Ovary (tissue), 9 donors: ENCODE data around the gene TMEM109. TPM values are rescaled to one million over a fixed set of nuclear protein-coding genes. Genes with fewer than 3 reads are reported as not detected.

ENCODE experiments used
- DNase-seq, 5 donors: peaks; one replicate each; pipeline ENCODE4 v3.0.0-alpha.2; 2019 to 2020
- H3K27ac ChIP-seq, 2 donors: fragments of 200-600 bp; one replicate each; pipeline versions ENCODE4 v1.5.1 to v1.8.0; 2019 to 2022
- H3K27me3 ChIP-seq: fragments of 200-600 bp; one replicate; pipeline ENCODE4 v1.8.0; 2022
- H3K36me3 ChIP-seq: fragments of 200-600 bp; sonication (generic); one replicate; pipeline ENCODE4 v1.5.1; 2019
- H3K4me1 ChIP-seq: one replicate; pipeline ENCODE4 v1.8.1; 2013; ENCODE audit warnings: mild to moderate bottlenecking, moderate library complexity; ENCODE audit not compliant: insufficient read depth
- H3K4me3 ChIP-seq: fragments of 200-600 bp; sonication (generic); one replicate; pipeline ENCODE4 v1.5.1; 2017
- H3K9me3 ChIP-seq, 2 donors: fragments of 200-600 bp in 1 of 2; sonication (generic) in 1 of 2; one replicate each; pipeline versions ENCODE4 v1.5.1 to v1.8.1; 2013 to 2019; ENCODE audit warnings: mild to moderate bottlenecking in 1 of 2, moderate library complexity in 1 of 2
- EP300 ChIP-seq: sonication (generic); formaldehyde crosslinking; IDR thresholded peaks from one replicate; pipeline ENCODE4 v1.6.1; 2017; ENCODE audit warnings: antibody characterized with exemption
- POLR2A ChIP-seq: fragments of 450-650 bp; IDR thresholded peaks from one replicate; pipeline ENCODE4 v1.6.1; 2017; ENCODE audit warnings: antibody characterized with exemption, mild to moderate bottlenecking, moderate library complexity
- WGBS, 3 donors: extraction: QIAGEN DNeasy Blood & Tissue Kit in 1 of 3; methylation state at CpG; one replicate each; pipeline versions ENCODE4 v1.1.5 to v1.1.7; 2013 to 2017; 5-methylcytosine and 5-hydroxymethylcytosine counted together
- intact Hi-C, 4 donors: fragments of 100-400 bp; cut with DNase I; formaldehyde crosslinking; loops; one replicate each; pipeline versions ENCODE4 v1.11.0 to v1.15.1; 2022 to 2023
- polyA plus RNA-seq, 2 donors: library from polyadenylated mRNA; stranded (reverse); fragments of 200-250 nt in 1 of 2; fragments of 350-450 nt in 1 of 2; fragmentation: Illumina TruSeq in 1 of 2; extraction: RNeasy Lipid Tissue Mini Kit (QIAGEN cat#74804) in 1 of 2; gene quantifications; one replicate each; pipeline ENCODE4 v1.2.3, GENCODE V29; 2013 to 2014
- total RNA-seq, 7 donors: library from RNA; depleted of rRNA in 2 of 7; stranded (reverse); fragments of >200 nt in 2 of 7; fragmentation: NEBNext Ultra II Directional in 3 of 7; extraction: Animal tissue kit (Norgen Biotek cat#: 25700) in 3 of 7; gene quantifications; one replicate each; pipeline versions ENCODE4 v1.1.0 to v1.2.4, GENCODE V29; 2016 to 2023
- TF ChIP-seq, protein P1 (sequence below), 3 donors: fragments of 450-650 bp in 2 of 3; fragments of 200-600 bp in 1 of 3; IDR thresholded peaks; one replicate each; pipeline versions ENCODE4 v1.5.1 to v1.8.0; 2016 to 2022; ENCODE audit warnings: antibody characterized with exemption in 3 of 3, mild to moderate bottlenecking in 1 of 3
- donor health status: DM: no; HTN: no; CAD: no; lungs with moderate emphysema.
- donor health status: DM: no; HTN: no; CAD: no.
- donor health status: Bipolar disorder and iron deficiency.
- donor health status: DM: yes; HTN: yes; CAD: no.
- donor health status: DM: no; HTN: no; CAD: no.
- donor health status: DM: yes; HTN: yes; CAD: no.

The TMEM109 gene
- total and polyA plus RNA-seq, 9 donors, result 88.7 to 145 (median 121) TPM

DNA sequence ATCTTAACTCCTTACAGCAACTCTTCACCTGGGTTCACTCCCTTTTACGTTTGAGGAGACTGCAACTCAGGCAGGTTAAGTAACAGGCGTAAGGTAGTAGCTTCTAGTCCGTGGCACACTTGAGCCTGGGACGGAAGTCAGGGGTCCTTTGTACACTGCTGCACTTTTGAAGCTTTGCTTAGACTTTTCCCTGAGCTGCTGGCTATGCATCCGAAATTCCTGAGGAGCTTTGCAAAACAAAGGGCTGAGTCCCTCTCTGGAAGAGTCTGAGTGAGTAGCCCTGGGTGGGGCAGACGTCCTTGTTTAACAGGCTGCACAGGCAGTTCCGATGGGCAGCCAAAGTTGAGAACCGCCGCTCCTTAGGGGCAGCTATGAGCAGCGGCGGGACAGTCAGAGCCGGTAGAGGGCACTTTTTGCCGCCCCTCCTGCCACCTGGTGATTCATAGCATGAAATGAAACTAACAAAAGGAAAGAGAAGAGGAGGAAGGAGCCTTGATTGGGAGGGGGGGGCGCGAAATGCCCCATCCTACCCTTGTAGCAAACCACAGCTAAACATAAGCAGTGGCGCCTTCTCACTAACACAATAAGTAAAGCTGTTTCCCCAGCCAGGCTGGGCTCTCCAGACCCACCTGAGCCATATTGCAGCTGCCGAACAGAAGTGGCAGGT, 1.4 kb downstream of the TMEM109 start:
- Histone ChIP-seq H3K27ac (peak overlapping the region; percentile 54 to 55), H3K9me3 (no peaks in the 10 kb centered on the region), H3K27me3 (no peaks in the 10 kb centered on the region), H3K4me3 (peak overlapping the region; percentile 50), H3K4me1 (peaks cover 3% of the 10 kb centered on the region), H3K36me3 (no peaks in the 10 kb centered on the region)
- peak; percentile 55 to 69 (median 63) for DNase-seq
- intact Hi-C loops, result loop anchor here in 2 of 4 donors (5.0 kb wide), 2 partner anchors 212 to 217 kb away; no protein-coding TSS in a partner anchor
- no peak for TF ChIP-seq POLR2A
- TF ChIP-seq, protein P1, sequence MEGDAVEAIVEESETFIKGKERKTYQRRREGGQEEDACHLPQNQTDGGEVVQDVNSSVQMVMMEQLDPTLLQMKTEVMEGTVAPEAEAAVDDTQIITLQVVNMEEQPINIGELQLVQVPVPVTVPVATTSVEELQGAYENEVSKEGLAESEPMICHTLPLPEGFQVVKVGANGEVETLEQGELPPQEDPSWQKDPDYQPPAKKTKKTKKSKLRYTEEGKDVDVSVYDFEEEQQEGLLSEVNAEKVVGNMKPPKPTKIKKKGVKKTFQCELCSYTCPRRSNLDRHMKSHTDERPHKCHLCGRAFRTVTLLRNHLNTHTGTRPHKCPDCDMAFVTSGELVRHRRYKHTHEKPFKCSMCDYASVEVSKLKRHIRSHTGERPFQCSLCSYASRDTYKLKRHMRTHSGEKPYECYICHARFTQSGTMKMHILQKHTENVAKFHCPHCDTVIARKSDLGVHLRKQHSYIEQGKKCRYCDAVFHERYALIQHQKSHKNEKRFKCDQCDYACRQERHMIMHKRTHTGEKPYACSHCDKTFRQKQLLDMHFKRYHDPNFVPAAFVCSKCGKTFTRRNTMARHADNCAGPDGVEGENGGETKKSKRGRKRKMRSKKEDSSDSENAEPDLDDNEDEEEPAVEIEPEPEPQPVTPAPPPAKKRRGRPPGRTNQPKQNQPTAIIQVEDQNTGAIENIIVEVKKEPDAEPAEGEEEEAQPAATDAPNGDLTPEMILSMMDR (IDR thresholded peaks at IDR 0.05), result no peak
- TF ChIP-seq EP300, result no peak
- WGBS, 3 donors, result 3 to 5% (median 5%) methylated on average over 17 of the region's 17 CpGs

DNA sequence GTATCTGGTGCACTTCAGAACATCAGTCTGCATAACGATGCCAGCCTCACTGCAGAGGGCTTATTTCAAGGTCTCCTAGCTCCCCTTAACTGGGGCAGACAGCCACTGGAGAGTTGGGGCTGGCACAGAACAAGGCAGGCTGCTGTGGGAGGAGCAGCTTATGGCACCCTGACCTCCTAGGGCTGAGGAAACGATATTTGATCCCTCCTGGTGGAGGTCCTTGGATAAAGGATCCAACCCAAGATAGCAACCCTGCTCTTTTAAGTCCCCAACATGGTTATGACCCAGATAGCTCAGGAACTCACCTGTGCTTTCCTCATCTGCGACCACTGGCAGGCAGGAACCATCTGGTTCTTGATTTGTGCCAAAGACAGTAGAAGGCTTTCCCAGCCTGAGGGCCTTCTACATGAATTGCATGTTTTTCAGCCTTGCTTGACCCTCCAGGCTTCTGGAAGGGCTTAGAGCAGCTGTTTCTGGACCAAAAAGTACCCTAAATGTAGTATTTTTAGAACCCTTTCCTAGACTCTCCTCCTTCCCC, 2.8 kb downstream of the TMEM109 start:
- Histone ChIP-seq H3K9me3 (no peaks in the 10 kb centered on the region), H3K4me3 (no peak overlapping the region), H3K36me3 (no peaks in the 10 kb centered on the region), H3K27me3 (no peaks in the 10 kb centered on the region), H3K4me1 (peaks cover 3% of the 10 kb centered on the region), H3K27ac (no peak overlapping the region)
- WGBS, 3 donors, result 57 to 65% (median 63%) methylated on average over 3 of the region's 3 CpGs
- TF ChIP-seq EP300 (no peak), POLR2A (no peak)
- TF ChIP-seq, protein P1 (IDR thresholded peaks at IDR 0.05), result no peak
- no peak for DNase-seq
- intact Hi-C loops, result loop anchor here in 2 of 4 donors (5.0 kb wide), 2 partner anchors 211 to 216 kb away; no protein-coding TSS in a partner anchor

DNA sequence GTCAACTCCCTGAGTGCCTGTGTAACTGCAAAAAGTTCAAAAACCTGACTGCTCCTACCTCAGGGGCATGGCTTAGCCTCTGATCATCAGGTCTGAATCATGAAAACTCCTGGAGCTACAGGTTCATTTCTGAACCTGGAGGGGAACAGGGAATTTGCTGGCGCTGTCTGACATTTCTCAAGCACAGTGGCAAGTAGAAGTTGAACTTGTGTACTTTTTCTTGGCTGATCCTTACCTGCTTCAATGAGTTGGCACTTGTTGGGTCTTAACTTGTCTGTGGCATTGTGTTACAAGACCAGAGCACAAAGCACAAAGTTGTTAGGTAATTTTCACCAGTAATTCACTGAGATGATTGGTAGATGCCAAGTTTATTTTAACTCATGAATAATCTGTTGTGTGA, 3.3 kb downstream of the TMEM109 start:
- Histone ChIP-seq H3K4me1 (peaks cover 3% of the 10 kb centered on the region), H3K27ac (no peak overlapping the region), H3K4me3 (no peak overlapping the region), H3K27me3 (no peaks in the 10 kb centered on the region), H3K9me3 (no peaks in the 10 kb centered on the region), H3K36me3 (no peaks in the 10 kb centered on the region)
- intact Hi-C loops, result loop anchor here in 2 of 4 donors (5.0 kb wide), 2 partner anchors 210 to 215 kb away; no protein-coding TSS in a partner anchor
- TF ChIP-seq POLR2A (no peak), EP300 (no peak)
- TF ChIP-seq, protein P1 (IDR thresholded peaks at IDR 0.05), result no peak
- DNase-seq, result no peak
- WGBS, 3 donors, result 97 to 100% (median 98%) methylated on average over 1 of the region's 1 CpG

DNA sequence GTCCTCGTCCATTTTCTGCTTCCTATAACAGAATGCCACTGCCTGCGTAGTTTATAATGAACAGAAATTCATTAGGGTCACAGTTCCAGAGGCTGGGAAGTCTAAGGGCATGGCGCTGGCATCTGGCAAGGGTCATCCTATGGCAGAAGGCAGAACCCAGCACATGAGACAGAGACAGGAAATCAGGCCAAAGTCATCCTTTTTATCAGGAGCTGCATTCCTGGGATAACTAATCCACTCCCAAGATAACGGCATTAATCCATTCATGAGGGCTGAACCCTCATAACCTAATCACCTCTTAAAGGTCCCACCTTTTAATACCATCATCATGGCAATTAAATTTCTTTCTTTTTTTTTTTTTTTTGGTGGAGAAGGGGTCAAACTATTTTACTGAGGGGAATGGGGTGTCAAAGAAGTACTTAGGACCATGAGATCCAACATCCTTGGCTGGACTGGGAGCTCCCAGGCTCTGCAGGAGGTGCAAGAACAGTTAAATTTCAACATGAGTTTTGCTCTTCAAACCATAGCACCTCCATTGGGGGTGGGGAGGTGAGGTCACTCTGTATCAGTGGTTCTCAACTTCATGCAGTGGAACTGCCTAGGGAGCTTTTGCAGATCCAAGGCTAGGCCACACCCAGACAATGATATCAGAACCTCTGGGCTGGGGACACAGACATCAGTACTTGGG, 4.4 kb downstream of the TMEM109 start:
- TF ChIP-seq EP300 (no peak), POLR2A (no peak)
- TF ChIP-seq, protein P1 (IDR thresholded peaks at IDR 0.05), result no peak
- 85 to 91% (median 88%) methylated on average over 4 of the region's 4 CpGs for WGBS, 3 donors
- H3K4me1 ChIP-seq, result peaks cover 3% of the 10 kb centered on the region

More for the DNA sequence above, 4.4 kb downstream of the TMEM109 start:
- Histone ChIP-seq H3K27ac (no peak overlapping the region), H3K9me3 (no peaks in the 10 kb centered on the region), H3K27me3 (no peaks in the 10 kb centered on the region), H3K4me3 (no peak overlapping the region), H3K36me3 (no peaks in the 10 kb centered on the region)
- no peak for DNase-seq
- intact Hi-C loops, result loop anchor here in 2 of 4 donors (5.0 kb wide), 2 partner anchors 209 to 214 kb away; no protein-coding TSS in a partner anchor
